Small intestine (tissue), 16 donors: ENCODE results near the gene APOL3. TPM values are rescaled to one million over a fixed set of nuclear protein-coding genes. Genes with fewer than 3 reads are reported as not detected.
"Not testable (repeated sequence)": the region's sequence is repeated elsewhere in the genome, so short reads cannot be mapped to it uniquely, and the experiment has no call there.

Experiments
- DNase-seq, 2 donors: peaks; one replicate each; pipeline versions ENCODE4 v3.0.0 to v3.0.0-alpha.2; 2013
- FAIRE-seq: peaks from 2 replicates; lab custom pipeline; 2012; peaks lifted over from hg19 to GRCh38; lab: Jason Lieb, UNC
- H3K27ac ChIP-seq, 3 donors: one replicate each; pipeline ENCODE4 v1.5.1; 2013; ENCODE audit warnings: low read length in 2 of 3, mild to moderate bottlenecking in 2 of 3, control low read depth in 1 of 3, inconsistent platforms in 1 of 3, low read depth in 1 of 3, moderate library complexity in 1 of 3
- H3K27me3 ChIP-seq, 3 donors: one replicate each; pipeline ENCODE4 v1.6.1; 2013; ENCODE audit warnings: low read length in 3 of 3, inconsistent platforms in 1 of 3; ENCODE audit not compliant: control insufficient read depth in 3 of 3, insufficient read depth in 3 of 3
- H3K36me3 ChIP-seq, 3 donors: one replicate each; pipeline ENCODE4 v1.6.1; 2013; ENCODE audit warnings: low read length in 3 of 3, inconsistent platforms in 1 of 3, low read depth in 1 of 3, mild to moderate bottlenecking in 1 of 3, moderate library complexity in 1 of 3; ENCODE audit not compliant: control insufficient read depth in 3 of 3, insufficient read depth in 2 of 3
- H3K4me1 ChIP-seq, 3 donors: one replicate each; pipeline ENCODE4 v1.6.1; 2013; ENCODE audit warnings: low read length in 2 of 3, inconsistent platforms in 1 of 3, low read depth in 1 of 3, mild to moderate bottlenecking in 1 of 3, moderate library complexity in 1 of 3; ENCODE audit not compliant: control insufficient read depth in 3 of 3, insufficient read depth in 2 of 3
- H3K4me3 ChIP-seq, 3 donors: one replicate each; pipeline ENCODE4 v1.5.1; 2013; ENCODE audit warnings: low read length in 3 of 3, control low read depth in 1 of 3, inconsistent platforms in 1 of 3, low read depth in 1 of 3, mild to moderate bottlenecking in 1 of 3, moderate library complexity in 1 of 3
- H3K9me3 ChIP-seq, 2 donors: one replicate each; pipeline ENCODE4 v1.6.1; 2013; ENCODE audit warnings: low read depth in 1 of 2, low read length in 1 of 2; ENCODE audit not compliant: control insufficient read depth in 2 of 2, insufficient read depth in 1 of 2
- WGBS, 3 donors: extraction: QIAGEN DNeasy Blood & Tissue Kit; methylation state at CpG; one replicate each; pipeline ENCODE4 v1.1.7; 2013; 5-methylcytosine and 5-hydroxymethylcytosine counted together
- long read RNA-seq, 10 donors: transcript quantifications; one replicate each; lab custom pipeline, GENCODE V29; 2026
- polyA plus RNA-seq, 4 donors: library from polyadenylated mRNA; stranded (reverse) in 3 of 4; unstranded in 1 of 4; fragments of 200-250 nt in 3 of 4; fragments of 120-200 nt in 1 of 4; gene quantifications; one replicate each; pipeline versions ENCODE4 v1.2.1 to v1.2.3, GENCODE V29; 2013
- donor health status: healthy with polysubstance abuse.
- donor health status: control.
- donor health status: control.
- donor health status: Bipolar disorder and iron deficiency.
- donor health status: healthy.

APOL3 gene, protein sequence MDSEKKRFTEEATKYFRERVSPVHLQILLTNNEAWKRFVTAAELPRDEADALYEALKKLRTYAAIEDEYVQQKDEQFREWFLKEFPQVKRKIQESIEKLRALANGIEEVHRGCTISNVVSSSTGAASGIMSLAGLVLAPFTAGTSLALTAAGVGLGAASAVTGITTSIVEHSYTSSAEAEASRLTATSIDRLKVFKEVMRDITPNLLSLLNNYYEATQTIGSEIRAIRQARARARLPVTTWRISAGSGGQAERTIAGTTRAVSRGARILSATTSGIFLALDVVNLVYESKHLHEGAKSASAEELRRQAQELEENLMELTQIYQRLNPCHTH
- 10 to 100 TPM in 3 of 4 donors, 1 to 10 TPM in 1; 9.3 to 44.7 (median 18.0) TPM for polyA plus RNA-seq
- long read RNA-seq, donor 1, partial matches to known transcripts = 0 of 3 reads
- long read RNA-seq, donor 1, other reads (novel, unspliced or antisense) = 0 of 3 reads
- long read RNA-seq, donor 2 = 0 reads
- long read RNA-seq, donor 3, partial matches to known transcripts = 0 of 2 reads
- long read RNA-seq, donor 3, other reads (novel, unspliced or antisense) = 0 of 2 reads
- long read RNA-seq, donor 4 = 0 reads
- long read RNA-seq, donor 5 = 0 reads
- long read RNA-seq, donor 6 = 0 reads
- long read RNA-seq, donor 7, transcript APOL3-205 (4 exons, 2,214 nt) = major isoform, 5 of 16 reads
- long read RNA-seq, donor 7, partial matches to known transcripts = 11 of 16 reads
- long read RNA-seq, donor 7, other reads (novel, unspliced or antisense) = 0 of 16 reads
- long read RNA-seq, donor 8 = 0 reads
- long read RNA-seq, donor 9 = 0 reads
- long read RNA-seq, donor 10, partial matches to known transcripts = 0 of 3 reads
- long read RNA-seq, donor 10, other reads (novel, unspliced or antisense) = 0 of 3 reads

DNA sequence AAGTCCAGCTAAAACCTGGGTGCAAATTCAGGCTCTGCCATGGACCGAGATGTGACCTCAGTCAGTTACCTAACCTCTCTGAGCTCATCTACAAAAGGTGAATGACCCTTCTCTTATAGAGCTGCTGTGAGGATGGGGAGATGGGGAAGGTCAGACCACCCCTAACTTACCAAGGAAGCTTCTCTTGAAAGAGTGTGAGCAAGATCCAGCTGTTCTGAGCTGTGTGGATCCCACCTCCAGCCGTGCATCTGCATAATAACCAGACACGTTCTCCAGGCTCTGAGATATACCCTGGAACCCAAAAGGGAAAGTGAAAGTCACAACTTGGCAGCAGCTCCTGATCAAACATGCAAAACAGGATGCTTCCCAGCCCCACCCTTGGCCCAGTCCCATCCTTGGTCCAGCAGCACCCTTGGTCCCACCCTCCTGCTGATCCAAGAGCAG, at the start of gene APOL3:
Gene APOL3 (minus strand): TSS at position 257 of the 444 bp plus-strand sequence. CDS start 11,700 bp downstream, outside the sequence.
- Histone ChIP-seq H3K4me1 (peaks cover 5 to 17% (median 11%) of the 10 kb centered on the region in 3 donors), H3K4me3 (peak within 1 kb of the TSS; percentile 11 to 29 (median 22)), H3K27me3 (no peaks in the 10 kb centered on the region), H3K9me3 (no peaks in the 10 kb centered on the region), H3K36me3 (no peaks in the 10 kb centered on the region), H3K27ac (peak within 1 kb of the TSS; percentile 35 to 75 (median 75))
- DNase-seq = peak; percentile 62 to 92
- FAIRE-seq = no peak
- 5 to 7% (median 7%) methylated on average over 3 of the region's 3 CpGs for WGBS, 3 donors

GRCh38 chr22:36210224-36210623, 49.7 kb upstream of the APOL3 start:
- no peak for DNase-seq
- Histone ChIP-seq H3K36me3 (no peaks in the 10 kb centered on the region), H3K27me3 (no peaks in the 10 kb centered on the region), H3K4me1 (peaks cover 0 to 11% (median 6%) of the 10 kb centered on the region in 3 donors), H3K27ac (no peak overlapping the region), H3K9me3 (peaks cover 0 to 26% of the 10 kb centered on the region in 2 donors), H3K4me3 (no peak overlapping the region)
- no peak for FAIRE-seq
- 92 to 93% (median 93%) methylated on average over 3 of the region's 3 CpGs for WGBS, 3 donors

DNA sequence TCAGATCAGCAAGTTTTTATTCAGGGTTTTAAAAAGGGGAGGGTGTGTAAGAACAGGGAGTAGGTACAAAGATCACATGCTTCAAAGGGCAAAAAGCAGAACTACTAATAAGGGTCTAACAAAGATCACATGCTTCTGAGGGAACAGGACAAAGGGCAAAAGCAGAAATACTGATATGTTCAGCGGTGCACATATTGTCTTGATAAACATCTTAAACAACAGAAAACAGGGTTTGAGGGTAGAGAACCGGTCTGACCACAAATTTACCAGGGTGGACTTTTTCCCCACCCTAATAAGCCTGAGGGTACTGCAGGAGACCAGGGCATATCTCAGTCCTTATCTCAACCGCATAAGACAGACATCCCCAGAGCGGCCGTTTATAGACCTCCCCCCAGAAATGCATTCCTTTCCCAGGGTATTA, 48.9 kb upstream of the APOL3 start:
- not testable (repeated sequence) for FAIRE-seq, H3K4me3 ChIP-seq, H3K27me3 ChIP-seq, H3K36me3 ChIP-seq
- peak; percentile 52 to 59 for DNase-seq
- WGBS, 3 donors = 29 to 51% (median 36%) methylated on average over 5 of the region's 5 CpGs
- Histone ChIP-seq H3K9me3 (peaks cover 0 to 26% of the 10 kb centered on the region in 2 donors), H3K4me1 (peaks cover 0 to 17% (median 6%) of the 10 kb centered on the region in 3 donors), H3K27ac (peak overlapping the region in 1 of 3 donors; percentile 42)

DNA sequence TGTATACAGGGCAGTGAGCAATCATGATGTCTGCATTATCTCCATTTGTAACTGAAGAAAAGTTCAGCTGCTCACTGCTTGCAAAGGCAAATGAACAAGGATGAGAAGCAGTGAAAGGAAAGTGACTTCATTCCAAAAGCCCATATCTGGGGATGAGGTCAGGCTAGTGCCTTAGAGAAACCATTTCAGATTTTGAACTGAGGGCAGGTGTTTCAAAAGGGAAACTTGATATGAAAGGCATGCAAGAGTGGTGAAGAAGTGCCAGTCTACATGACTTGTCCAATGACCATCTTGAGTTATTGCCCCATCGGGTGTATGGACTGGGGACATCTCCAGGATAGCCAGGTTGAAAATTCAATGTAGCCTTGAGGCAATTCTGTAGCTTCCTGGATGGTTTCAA, 48.4 kb upstream of the APOL3 start:
- Histone ChIP-seq H3K4me3 (no peak overlapping the region), H3K9me3 (peaks cover 0 to 26% of the 10 kb centered on the region in 2 donors), H3K27ac (peak overlapping the region in 2 of 3 donors; percentile 42 to 49), H3K27me3 (no peaks in the 10 kb centered on the region), H3K36me3 (no peaks in the 10 kb centered on the region), H3K4me1 (peaks cover 0 to 22% (median 6%) of the 10 kb centered on the region in 3 donors)
- FAIRE-seq = no peak
- DNase-seq = peak in 1 of 2 donors; percentile 38
- 76 to 92% (median 83%) methylated on average over 1 of the region's 1 CpG for WGBS, 3 donors

DNA sequence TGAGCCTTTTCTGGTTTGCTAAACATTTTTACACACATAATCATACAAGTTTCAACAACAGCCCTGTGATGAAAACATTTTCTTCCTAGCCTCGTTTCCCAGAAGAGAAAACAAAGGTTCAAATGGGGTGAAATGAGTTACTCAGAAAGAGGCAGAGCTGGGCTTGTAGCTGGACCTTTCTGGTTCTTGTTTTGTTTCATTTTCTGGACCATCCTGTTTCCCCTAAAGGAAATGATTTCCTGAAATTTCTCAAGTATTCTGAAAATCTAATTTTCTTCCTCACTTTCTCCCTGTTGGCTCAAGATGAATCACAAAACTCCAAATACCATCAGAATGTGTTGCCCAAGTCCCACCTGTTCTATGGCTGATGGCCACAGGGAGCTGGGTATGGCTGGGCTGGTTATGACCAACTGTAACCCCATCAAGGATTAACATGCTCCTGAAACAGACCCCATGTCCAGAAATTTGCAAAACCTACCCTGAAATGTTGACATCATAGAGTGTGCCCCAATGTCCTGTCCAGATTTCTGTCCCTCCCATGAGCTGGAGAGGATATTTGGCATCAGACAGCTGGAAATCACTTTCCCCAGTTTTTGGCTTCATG, 47.7 kb upstream of the APOL3 start:
- H3K27me3 ChIP-seq = no peaks in the 10 kb centered on the region
- H3K36me3 ChIP-seq = no peaks in the 10 kb centered on the region
- 37 to 51% (median 38%) methylated on average over 1 of the region's 1 CpG for WGBS, 3 donors
- no peak for DNase-seq
- no peak for FAIRE-seq
- no peak overlapping the region for H3K4me3 ChIP-seq
- peaks cover 0 to 27% (median 6%) of the 10 kb centered on the region in 3 donors for H3K4me1 ChIP-seq
- H3K27ac ChIP-seq = peak overlapping the region in 1 of 3 donors; percentile 42
- H3K9me3 ChIP-seq = peaks cover 0 to 26% of the 10 kb centered on the region in 2 donors

DNA sequence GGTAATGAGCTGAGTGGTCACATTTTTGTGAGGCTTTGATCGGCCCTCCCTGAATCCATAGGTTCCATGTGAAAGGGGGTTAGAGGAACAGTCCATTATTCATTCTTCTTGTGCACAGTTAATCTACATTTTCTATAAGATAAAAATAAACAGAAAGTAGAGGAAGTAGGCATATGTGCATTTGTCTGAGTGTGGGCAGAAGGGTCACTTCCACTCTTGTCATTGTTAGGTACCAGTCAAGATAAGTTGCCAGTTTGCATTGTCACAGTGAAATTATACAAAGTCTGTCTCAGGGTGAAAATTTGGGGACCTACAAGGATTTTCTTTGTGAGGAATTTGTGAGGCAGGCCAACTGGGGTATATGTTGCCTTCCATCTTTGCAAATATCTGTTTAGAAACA, 45.7 kb upstream of the APOL3 start:
- Histone ChIP-seq H3K4me1 (peaks cover 0 to 34% (median 4%) of the 10 kb centered on the region in 3 donors), H3K9me3 (peaks cover 0 to 23% of the 10 kb centered on the region in 2 donors), H3K27ac (no peak overlapping the region), H3K27me3 (no peaks in the 10 kb centered on the region), H3K36me3 (no peaks in the 10 kb centered on the region), H3K4me3 (no peak overlapping the region)
- DNase-seq (no peak), FAIRE-seq (no peak)
- 94 to 100% (median 96%) methylated on average over 1 of the region's 1 CpG for WGBS, 3 donors

GRCh38 chr22:36205573-36205972, 45.0 kb upstream of the APOL3 start:
- Histone ChIP-seq H3K9me3 (peaks cover 0 to 17% of the 10 kb centered on the region in 2 donors), H3K4me1 (peaks cover 0 to 34% (median 0%) of the 10 kb centered on the region in 3 donors)
- not testable (repeated sequence) for DNase-seq, FAIRE-seq, H3K36me3 ChIP-seq, H3K27me3 ChIP-seq, H3K27ac ChIP-seq, H3K4me3 ChIP-seq
- 64 to 68% (median 67%) methylated on average over 5 of the region's 5 CpGs for WGBS, 3 donors
